GM18858 (cell line): ENCODE results near the gene C1QTNF2.

Experiments used
- ATAC-seq: cut with Tn5 transposase; IDR thresholded peaks from one replicate; pipeline ENCODE4 v1.9.1; 2021; ENCODE audit not compliant: unreplicated experiment

The C1QTNF2 gene

GRCh38 chr5:160306696-160307095, 63.7 kb downstream of the C1QTNF2 start:
- no peak for ATAC-seq

DNA sequence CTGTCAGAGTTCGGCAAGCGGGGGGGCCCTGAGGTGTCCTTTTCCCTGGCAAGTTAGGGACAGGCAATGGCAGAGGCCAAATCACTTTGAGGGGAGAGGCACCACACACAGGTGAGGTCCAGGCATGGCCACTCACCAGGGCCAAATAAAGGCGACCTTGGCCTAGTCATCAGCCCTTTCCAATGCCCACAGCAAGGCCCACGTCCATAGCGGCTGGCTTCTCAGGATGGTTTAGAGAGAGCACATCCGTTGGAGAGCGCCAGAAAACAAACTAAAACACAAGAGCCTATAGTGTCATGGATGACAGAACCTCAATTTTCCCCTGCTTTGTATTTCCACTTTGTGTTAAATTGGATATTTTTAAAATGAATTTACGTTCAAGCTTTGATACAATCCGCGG, 65.1 kb downstream of the C1QTNF2 start:
- ATAC-seq: no peak

DNA sequence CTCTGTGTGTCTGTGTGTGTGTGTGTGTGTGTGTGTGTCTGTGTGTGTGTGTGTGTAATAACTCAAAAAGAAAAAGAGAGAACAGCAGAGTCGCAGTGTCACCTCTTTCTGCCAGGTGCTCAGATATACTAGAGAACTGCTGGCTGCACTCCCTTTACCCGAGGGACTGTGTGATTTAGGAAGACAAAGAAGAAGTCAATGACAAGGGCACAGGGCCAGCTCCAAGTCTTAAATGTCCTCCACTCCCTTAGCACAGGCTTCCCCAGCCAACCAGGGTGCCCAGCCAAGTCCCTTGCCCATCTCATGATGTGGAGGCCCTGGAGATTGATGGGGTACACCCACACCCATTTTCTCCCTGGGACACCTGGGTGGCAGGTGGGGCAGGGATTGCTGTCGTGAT, 66.7 kb downstream of the C1QTNF2 start:
- no peak for ATAC-seq

DNA sequence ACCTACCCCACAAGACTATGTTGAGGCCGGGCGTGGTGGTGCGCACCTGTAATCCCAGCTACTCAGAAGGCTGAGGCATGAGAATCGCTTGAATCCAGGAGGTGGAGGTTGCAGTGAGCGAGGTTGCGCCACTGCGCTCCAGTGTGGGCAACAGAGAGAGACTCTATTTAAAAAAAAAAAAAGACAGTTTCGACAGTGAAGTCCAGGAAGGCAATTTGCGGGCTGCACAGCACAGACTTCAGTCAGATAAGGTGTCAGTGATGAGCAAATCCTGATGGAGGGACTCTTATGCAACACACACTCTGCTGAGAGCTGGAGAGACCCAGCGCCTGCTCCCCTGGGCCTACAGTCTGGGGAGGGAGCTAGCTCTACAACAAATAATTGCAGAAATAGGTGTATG, 72.2 kb downstream of the C1QTNF2 start:
- ATAC-seq: no peak

- ATAC-seq: no peak
These were observed 72.7 kb downstream of the C1QTNF2 start for GRCh38 chr5:160297776-160298175.
